ENCODE measurements around the gene BBOF1. TPM values are rescaled to one million over a fixed set of nuclear protein-coding genes. Genes with fewer than 3 reads are reported as not detected.

BBOF1 gene
- total and polyA plus RNA-seq, 2 of the 4 experiments (the other 2 are of a cell fraction): 1.6 TPM

GRCh38 chr14:74034572-74034971 lies 15.4 kb downstream of the BBOF1 start:
- no peak overlapping the region for H3K14ac ChIP-seq (replicated peaks; ENCODE audit: low read depth, low read length)
- dilution Hi-C loops (cut with HindIII; ENCODE audit: low sequenced_read_pairs, unreplicated experiment) (no loop called here), in situ Hi-C loops (cut with MboI; ENCODE audit: low sequenced_read_pairs) (loop anchor here (25.0 kb wide), 1 partner anchor 522 kb away; no protein-coding TSS in a partner anchor), intact Hi-C loops (cut with micrococcal nuclease) (no loop called here)
- CTCF ChIA-PET: no interaction called here
- no peak overlapping the region for H3K18ac ChIP-seq (ENCODE audit: low read depth, low read length)
- no peaks in the 10 kb centered on the region for H3K36me3 ChIP-seq (ENCODE audit: control insufficient read depth, insufficient read depth, low read length)
- no peaks in the 10 kb centered on the region for H3K4me1 ChIP-seq (ENCODE audit: control insufficient read depth, insufficient read depth, low read length)
- no peak overlapping the region for H4K5ac ChIP-seq (ENCODE audit: low read depth, low read length)
- no peak overlapping the region for H3K27ac ChIP-seq (ENCODE audit: insufficient read depth, low read length)
- H3K4me2 ChIP-seq (ENCODE audit: low read depth, low read length): no peak overlapping the region
- H4K8ac ChIP-seq (ENCODE audit: low read depth in 2 of 2, low read length in 2 of 2): no peak overlapping the region
- POLR2A ChIA-PET (ENCODE audit: unreplicated experiment): interaction anchor here (0.6 kb wide), 1 partner anchor 527 kb away, joined by 5 read pairs; no protein-coding TSS in a partner anchor
- H2AK9ac ChIP-seq (replicated peaks; ENCODE audit: low read depth, low read length, poor library complexity): no peak overlapping the region
- no peak for TF ChIP-seq ELK1 (IDR thresholded peaks at IDR 0.05; ENCODE audit: borderline replicate concordance, low read depth, low read length)
- no peak for TF ChIP-seq MAZ (IDR thresholded peaks at IDR 0.05; ENCODE audit: borderline replicate concordance, low read depth, low read length)
- no peak for TF ChIP-seq RFX5 (IDR thresholded peaks at IDR 0.05; ENCODE audit: low read depth, low read length)
- no peak for TF ChIP-seq MXI1 (IDR thresholded peaks at IDR 0.05; ENCODE audit: borderline replicate concordance, low read depth, low read length)
- no peak for TF ChIP-seq NFE2L2 (IDR thresholded peaks at IDR 0.05; ENCODE audit: low read depth, low read length)
- TF ChIP-seq RAD21 (IDR thresholded peaks at IDR 0.05; ENCODE audit: low read length): no peak
- TF ChIP-seq RCOR1 (IDR thresholded peaks at IDR 0.05; ENCODE audit: insufficient replicate concordance, low read length): no peak
- TF ChIP-seq, protein P1, sequence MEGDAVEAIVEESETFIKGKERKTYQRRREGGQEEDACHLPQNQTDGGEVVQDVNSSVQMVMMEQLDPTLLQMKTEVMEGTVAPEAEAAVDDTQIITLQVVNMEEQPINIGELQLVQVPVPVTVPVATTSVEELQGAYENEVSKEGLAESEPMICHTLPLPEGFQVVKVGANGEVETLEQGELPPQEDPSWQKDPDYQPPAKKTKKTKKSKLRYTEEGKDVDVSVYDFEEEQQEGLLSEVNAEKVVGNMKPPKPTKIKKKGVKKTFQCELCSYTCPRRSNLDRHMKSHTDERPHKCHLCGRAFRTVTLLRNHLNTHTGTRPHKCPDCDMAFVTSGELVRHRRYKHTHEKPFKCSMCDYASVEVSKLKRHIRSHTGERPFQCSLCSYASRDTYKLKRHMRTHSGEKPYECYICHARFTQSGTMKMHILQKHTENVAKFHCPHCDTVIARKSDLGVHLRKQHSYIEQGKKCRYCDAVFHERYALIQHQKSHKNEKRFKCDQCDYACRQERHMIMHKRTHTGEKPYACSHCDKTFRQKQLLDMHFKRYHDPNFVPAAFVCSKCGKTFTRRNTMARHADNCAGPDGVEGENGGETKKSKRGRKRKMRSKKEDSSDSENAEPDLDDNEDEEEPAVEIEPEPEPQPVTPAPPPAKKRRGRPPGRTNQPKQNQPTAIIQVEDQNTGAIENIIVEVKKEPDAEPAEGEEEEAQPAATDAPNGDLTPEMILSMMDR (conservative IDR thresholded peaks at IDR 0.05; ENCODE audit: low read depth, low read length): no peak
- TF ChIP-seq USF2 (IDR thresholded peaks at IDR 0.05; ENCODE audit: low read depth, low read length): no peak
- no peak for TF ChIP-seq POLR2A (IDR thresholded peaks at IDR 0.05; ENCODE audit: low read depth, low read length)
- TF ChIP-seq CEBPB (IDR thresholded peaks at IDR 0.05; ENCODE audit: low read depth, low read length): no peak
- no peak for TF ChIP-seq CHD1 (IDR thresholded peaks at IDR 0.05; ENCODE audit: low read depth, low read length)
- TF ChIP-seq FOS (IDR thresholded peaks at IDR 0.05; ENCODE audit: low read depth, low read length): no peak
- no peak for TF ChIP-seq SMC3 (IDR thresholded peaks at IDR 0.05; ENCODE audit: low read depth, low read length)
- no peak for TF ChIP-seq MAFK (IDR thresholded peaks at IDR 0.05; ENCODE audit: low read depth, low read length)
- TF ChIP-seq BHLHE40 (IDR thresholded peaks at IDR 0.05; ENCODE audit: low read depth, low read length): no peak
- no peak overlapping the region for H3K56ac ChIP-seq (ENCODE audit: extremely low read depth, insufficient read depth, low read length)
- H2BK15ac ChIP-seq (ENCODE audit: low read depth, low read length): no peak overlapping the region
- no peaks in the 10 kb centered on the region for H3K79me1 ChIP-seq (ENCODE audit: low read depth in 1 of 2, low read length in 2 of 2)
- no CpG with 5 or more reads among the region's 3 CpGs for WGBS, 2 experiments (ENCODE audit: extremely low coverage in 2 of 2, insufficient read length in 1 of 2)
- H2BK5ac ChIP-seq (ENCODE audit: low read depth, low read length, poor library complexity, severe bottlenecking): no peak overlapping the region
- DNase-seq (no peak), ATAC-seq (ENCODE audit: low read depth) (no peak)
- no TSS peak for BruUV-seq (replicated peaks)
- H2BK120ac ChIP-seq (ENCODE audit: low read depth, low read length): no peak overlapping the region
- no peak overlapping the region for H2AFZ ChIP-seq (replicated peaks; ENCODE audit: low read length, poor library complexity)
- no peak overlapping the region for H3K9ac ChIP-seq (ENCODE audit: low read depth, low read length)
- no peak overlapping the region for H2AK5ac ChIP-seq (ENCODE audit: low read depth, low read length)
- H3K4ac ChIP-seq (ENCODE audit: low read depth, low read length): no peak overlapping the region
- no peaks in the 10 kb centered on the region for H3K9me1 ChIP-seq (ENCODE audit: insufficient read depth, low read length)
- H4K91ac ChIP-seq (ENCODE audit: insufficient read depth, low read depth, low read length): no peak overlapping the region
- no peak overlapping the region for H2BK20ac ChIP-seq (ENCODE audit: low read depth, low read length)
- H3K4me3 ChIP-seq (ENCODE audit: insufficient read depth, low read depth, low read length): no peak overlapping the region
- no peaks in the 10 kb centered on the region for H3K9me3 ChIP-seq (ENCODE audit: control insufficient read depth, insufficient read depth, low read length)
- H3K27me3 ChIP-seq (ENCODE audit: control insufficient read depth, insufficient read depth, low read length): no peaks in the 10 kb centered on the region
- no peak overlapping the region for H3K23ac ChIP-seq (ENCODE audit: low read depth, low read length)
- no peaks in the 10 kb centered on the region for H4K20me1 ChIP-seq (ENCODE audit: insufficient read depth, low read length)
